Measurements from ENCODE around the gene TNS1.

GRCh38 chr2:218032336-218033171, 29.8 kb upstream of the TNS1 start:
- no peak for TF ChIP-seq ZNF239 (CRISPR knock-in tag; IDR thresholded peaks at IDR 0.05)
- no peak for TF ChIP-seq POLR2A (conservative IDR thresholded peaks at IDR 0.05)
- TF ChIP-seq, protein P1, sequence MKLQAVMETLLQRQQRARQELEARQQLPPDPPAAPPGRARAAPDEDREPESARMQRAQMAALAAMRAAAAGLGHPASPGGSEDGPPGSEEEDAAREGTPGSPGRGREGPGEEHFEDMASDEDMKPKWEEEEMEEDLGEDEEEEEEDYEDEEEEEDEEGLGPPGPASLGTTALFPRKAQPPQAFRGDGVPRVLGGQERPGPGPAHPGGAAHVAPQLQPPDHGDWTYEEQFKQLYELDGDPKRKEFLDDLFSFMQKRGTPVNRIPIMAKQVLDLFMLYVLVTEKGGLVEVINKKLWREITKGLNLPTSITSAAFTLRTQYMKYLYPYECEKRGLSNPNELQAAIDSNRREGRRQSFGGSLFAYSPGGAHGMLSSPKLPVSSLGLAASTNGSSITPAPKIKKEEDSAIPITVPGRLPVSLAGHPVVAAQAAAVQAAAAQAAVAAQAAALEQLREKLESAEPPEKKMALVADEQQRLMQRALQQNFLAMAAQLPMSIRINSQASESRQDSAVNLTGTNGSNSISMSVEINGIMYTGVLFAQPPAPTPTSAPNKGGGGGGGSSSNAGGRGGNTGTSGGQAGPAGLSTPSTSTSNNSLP (IDR thresholded peaks at IDR 0.05; ENCODE audit: borderline replicate concordance, low read depth, low read length), result no peak
- TF ChIP-seq, protein P2, sequence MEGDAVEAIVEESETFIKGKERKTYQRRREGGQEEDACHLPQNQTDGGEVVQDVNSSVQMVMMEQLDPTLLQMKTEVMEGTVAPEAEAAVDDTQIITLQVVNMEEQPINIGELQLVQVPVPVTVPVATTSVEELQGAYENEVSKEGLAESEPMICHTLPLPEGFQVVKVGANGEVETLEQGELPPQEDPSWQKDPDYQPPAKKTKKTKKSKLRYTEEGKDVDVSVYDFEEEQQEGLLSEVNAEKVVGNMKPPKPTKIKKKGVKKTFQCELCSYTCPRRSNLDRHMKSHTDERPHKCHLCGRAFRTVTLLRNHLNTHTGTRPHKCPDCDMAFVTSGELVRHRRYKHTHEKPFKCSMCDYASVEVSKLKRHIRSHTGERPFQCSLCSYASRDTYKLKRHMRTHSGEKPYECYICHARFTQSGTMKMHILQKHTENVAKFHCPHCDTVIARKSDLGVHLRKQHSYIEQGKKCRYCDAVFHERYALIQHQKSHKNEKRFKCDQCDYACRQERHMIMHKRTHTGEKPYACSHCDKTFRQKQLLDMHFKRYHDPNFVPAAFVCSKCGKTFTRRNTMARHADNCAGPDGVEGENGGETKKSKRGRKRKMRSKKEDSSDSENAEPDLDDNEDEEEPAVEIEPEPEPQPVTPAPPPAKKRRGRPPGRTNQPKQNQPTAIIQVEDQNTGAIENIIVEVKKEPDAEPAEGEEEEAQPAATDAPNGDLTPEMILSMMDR (IDR thresholded peaks at IDR 0.05 in 2 of 3, conservative IDR thresholded peaks at IDR 0.05 in 1 of 3; ENCODE audit: insufficient read depth in 2 of 3, low read depth in 1 of 3, low read length in 3 of 3), result no peak
- TF ChIP-seq NFATC3 (IDR thresholded peaks at IDR 0.05), result no peak

Measured in K562 (cell line).